Stimulated activated CD8-positive, alpha-beta memory T cell treated with anti-CD3 and anti-CD28 coated beads, Interleukin-7, amount 100 ng/mL, for 1 hour (primary cell): ENCODE results near the gene PPAN.
A peak's percentile ranks its signal among the peaks of the same experiment; 100 is the strongest.

Experiments used
- DNase-seq, 2 donors: peaks; one replicate each; pipeline ENCODE4 v3.0.0-alpha.2; 2020; ENCODE audit warnings: low read depth in 2 of 2

Gene PPAN

GRCh38 chr19:10092648-10093294, 13.4 kb upstream of the PPAN start:
- DNase-seq: no peak

GRCh38 chr19:10093295-10094186, 12.6 kb upstream of the PPAN start:
- DNase-seq: no peak

- no peak for DNase-seq
Measured at GRCh38 chr19:10095622-10095947, 10.6 kb upstream of the PPAN start.

DNA sequence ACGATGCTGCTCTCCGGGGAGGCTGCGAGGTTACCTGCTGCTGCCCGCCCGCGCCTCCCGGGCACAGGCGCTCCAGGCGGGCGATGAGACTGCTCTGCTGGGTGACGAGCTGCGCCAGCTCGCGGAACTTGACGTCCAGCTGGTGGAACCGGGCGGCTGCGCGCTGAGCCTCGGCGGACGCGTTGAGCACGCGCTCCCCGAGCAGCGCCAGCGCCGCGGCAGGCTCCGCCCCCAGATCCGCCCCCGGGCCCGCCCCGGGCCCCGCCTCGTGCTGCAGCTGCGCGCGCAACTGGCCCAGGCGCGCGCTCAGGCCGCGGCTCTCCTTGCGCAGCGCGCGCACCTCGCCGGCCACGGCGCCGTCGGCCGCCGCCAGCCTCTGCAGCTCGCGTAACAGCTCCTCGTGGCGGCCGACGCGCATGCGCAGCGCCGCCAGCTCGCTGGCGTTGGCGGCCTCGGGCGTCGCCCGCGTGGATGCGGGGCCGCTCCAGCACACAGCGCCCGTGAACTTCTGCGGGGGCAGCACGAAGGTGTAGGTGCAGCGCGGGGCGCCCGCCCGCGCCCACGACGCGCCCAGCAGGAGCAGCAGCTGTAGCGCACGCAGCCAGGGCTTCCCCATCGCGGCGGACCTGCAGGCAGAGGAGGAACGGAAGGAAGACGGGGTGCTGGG, 10.1 kb upstream of the PPAN start:
- DNase-seq: peak; percentile 73 to 83

- no peak for DNase-seq
Measured at GRCh38 chr19:10096615-10096963, 9.6 kb upstream of the PPAN start.

- DNase-seq: no peak
Measured at GRCh38 chr19:10100163-10100785, 5.9 kb upstream of the PPAN start.

GRCh38 chr19:10102787-10103236, 3.4 kb upstream of the PPAN start:
- no peak for DNase-seq

DNA sequence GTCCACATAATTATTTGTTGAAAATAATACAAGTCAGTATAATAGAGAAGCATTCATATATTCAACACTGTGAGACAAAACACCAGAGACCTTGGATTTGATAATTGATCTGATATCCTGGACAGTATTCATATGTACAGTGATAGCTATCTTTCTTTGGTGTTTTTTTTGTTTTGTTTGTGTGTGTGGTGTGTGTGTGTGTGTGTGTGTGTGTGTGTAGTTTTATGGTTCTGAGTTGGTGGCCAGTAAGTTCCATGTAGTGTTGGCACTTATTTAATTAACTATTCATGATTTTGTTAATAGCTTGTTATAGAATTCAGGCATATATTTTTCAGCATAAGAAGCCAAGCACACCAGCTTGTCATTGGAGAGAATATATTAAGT, 2.0 kb upstream of the PPAN start:
- DNase-seq: no peak

GRCh38 chr19:10104665-10105508, 1.3 kb upstream of the PPAN start:
- peak in 1 of 2 donors; percentile 60 for DNase-seq

GRCh38 chr19:10105509-10106099, 558 bp upstream of the PPAN start:
- DNase-seq: peak; percentile 46 to 50

DNA sequence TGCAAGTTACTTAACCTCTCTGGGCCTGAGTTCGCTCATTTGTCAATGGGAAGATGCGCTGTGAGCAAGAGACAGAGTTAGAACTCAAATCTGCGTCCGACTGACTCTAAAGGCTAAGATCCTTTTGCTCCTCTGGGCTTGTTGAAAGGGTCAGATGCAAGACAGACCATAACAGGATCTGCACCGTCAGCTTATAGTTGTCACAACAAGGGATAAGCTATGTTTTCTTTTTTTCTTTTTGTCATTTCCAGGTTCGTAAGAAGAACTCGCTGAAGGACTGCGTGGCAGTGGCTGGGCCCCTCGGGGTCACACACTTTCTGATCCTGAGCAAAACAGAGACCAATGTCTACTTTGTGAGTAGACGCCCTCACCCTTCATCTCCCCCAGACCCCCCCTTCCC, 1.1 kb downstream of the PPAN start:
- no peak for DNase-seq

DNA sequence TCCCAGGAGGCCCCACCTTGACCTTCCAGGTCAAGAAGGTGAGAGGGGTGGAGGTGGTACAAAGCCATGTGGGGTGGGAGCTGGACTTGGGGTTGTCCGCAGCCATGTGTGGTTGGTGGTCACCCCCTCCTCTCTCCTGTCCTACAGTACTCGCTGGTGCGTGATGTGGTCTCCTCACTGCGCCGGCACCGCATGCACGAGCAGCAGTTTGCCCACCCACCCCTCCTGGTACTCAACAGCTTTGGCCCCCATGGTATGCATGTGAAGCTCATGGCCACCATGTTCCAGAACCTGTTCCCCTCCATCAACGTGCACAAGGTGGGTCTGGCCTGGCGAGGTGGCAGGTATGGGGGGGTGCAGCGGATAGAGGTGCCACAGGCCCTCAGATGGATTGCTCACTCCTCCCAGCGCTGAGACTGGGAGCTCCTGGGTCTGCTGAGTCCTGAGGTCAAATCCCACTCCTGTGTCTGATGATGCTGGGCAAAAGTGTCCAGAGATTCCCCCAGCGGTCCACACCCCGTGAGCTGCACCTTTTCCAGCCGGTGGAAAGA, 1.7 kb downstream of the PPAN start:
- DNase-seq: no peak

DNA sequence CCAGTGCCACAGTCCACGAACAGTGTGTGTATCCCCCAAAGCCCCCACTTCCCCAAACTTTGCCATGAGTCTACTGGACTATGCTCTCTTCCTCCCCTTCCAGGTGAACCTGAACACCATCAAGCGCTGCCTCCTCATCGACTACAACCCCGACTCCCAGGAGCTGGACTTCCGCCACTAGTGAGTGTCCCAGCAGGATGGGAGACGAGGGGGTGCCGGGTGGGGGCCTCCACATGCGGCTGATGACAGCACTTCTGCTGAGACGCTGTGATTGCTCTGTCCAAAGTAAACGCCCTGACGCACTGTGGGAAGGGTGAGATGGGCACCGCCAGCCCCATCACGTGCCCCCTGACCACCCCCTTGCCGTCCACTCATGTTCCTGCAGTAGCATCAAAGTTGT, 3.4 kb downstream of the PPAN start:
- no peak for DNase-seq

DNA sequence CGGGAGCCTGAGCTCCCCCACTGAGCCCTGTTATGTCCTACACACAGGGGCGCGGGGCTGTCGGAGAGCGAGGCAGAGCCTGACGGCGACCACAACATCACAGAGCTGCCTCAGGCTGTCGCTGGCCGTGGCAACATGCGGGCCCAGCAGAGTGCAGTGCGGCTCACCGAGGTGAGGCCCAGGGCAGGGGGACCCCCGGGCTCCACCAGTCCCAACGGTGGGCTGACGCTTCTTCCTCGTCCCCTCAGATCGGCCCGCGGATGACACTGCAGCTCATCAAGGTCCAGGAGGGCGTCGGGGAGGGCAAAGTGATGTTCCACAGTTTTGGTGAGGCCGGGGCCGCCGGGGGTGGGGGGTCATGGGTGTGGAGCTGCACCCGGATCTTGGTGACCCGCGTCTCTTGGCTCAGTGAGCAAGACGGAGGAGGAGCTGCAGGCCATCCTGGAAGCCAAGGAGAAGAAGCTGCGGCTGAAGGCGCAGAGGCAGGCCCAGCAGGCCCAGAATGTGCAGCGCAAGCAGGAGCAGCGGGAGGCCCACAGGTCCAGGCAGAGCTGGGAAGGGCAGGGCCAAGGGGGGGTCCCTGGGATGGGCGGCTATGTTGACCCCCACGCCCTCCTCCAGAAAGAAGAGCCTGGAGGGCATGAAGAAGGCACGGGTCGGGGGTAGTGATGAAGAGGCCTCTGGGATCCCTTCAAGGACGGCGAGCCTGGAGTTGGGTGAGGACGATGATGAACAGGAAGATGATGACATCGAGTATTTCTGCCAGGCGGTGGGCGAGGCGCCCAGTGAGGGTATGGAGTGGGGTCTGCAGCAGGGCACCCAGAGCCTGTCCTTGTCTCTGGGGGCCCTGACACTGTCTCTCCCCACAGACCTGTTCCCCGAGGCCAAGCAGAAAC, 4.2 kb downstream of the PPAN start:
- no peak for DNase-seq

DNA sequence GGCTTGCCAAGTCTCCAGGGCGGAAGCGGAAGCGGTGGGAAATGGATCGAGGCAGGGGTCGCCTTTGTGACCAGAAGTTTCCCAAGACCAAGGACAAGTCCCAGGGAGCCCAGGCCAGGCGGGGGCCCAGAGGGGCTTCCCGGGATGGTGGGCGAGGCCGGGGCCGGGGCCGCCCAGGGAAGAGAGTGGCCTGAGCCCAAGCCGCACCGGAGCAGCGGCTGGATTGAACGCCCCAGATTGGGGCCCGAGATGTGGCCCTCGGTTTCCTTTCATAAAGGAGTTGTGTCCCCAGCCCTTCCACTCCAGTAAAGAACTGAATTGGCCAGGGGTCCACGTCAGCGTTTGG, 4.8 kb downstream of the PPAN start:
- no peak for DNase-seq

- no peak for DNase-seq
Measured at GRCh38 chr19:10111405-10111811, 5.2 kb downstream of the PPAN start, which contains the start of gene P2RY11. Gene P2RY11, plus strand, starts transcription at chr19:10111693. Its CDS starts 29 bp downstream, at chr19:10111722.

- peak in 1 of 2 donors; percentile 38 for DNase-seq
Measured at GRCh38 chr19:10112037-10112761, 6.0 kb downstream of the PPAN start.

GRCh38 chr19:10112895-10113591, 6.9 kb downstream of the PPAN start:
- DNase-seq: peak in 1 of 2 donors; percentile 40
